ENCODE results near the gene GRK6. TPM values are rescaled to one million over a fixed set of nuclear protein-coding genes. Genes with fewer than 3 reads are reported as not detected.

The GRK6 gene
- total RNA-seq, 1 donor = 24.2 TPM

GRCh38 chr5:177468329-177468684 lies 41.8 kb downstream of the GRK6 start:
- no peak overlapping the region for H3K4me3 ChIP-seq (ENCODE audit: low read depth, low read length)
- no peak for TF ChIP-seq CTCF (IDR thresholded peaks at IDR 0.05; ENCODE audit: insufficient read depth, low read depth, low read length)
- DNase-seq (ENCODE audit: low read depth) = no peak

GRCh38 chr5:177468685-177469628 lies 42.5 kb downstream of the GRK6 start:
- no peak overlapping the region for H3K4me3 ChIP-seq (ENCODE audit: low read depth, low read length)
- no peak for TF ChIP-seq CTCF (IDR thresholded peaks at IDR 0.05; ENCODE audit: insufficient read depth, low read depth, low read length)
- no peak for DNase-seq (ENCODE audit: low read depth)

DNA sequence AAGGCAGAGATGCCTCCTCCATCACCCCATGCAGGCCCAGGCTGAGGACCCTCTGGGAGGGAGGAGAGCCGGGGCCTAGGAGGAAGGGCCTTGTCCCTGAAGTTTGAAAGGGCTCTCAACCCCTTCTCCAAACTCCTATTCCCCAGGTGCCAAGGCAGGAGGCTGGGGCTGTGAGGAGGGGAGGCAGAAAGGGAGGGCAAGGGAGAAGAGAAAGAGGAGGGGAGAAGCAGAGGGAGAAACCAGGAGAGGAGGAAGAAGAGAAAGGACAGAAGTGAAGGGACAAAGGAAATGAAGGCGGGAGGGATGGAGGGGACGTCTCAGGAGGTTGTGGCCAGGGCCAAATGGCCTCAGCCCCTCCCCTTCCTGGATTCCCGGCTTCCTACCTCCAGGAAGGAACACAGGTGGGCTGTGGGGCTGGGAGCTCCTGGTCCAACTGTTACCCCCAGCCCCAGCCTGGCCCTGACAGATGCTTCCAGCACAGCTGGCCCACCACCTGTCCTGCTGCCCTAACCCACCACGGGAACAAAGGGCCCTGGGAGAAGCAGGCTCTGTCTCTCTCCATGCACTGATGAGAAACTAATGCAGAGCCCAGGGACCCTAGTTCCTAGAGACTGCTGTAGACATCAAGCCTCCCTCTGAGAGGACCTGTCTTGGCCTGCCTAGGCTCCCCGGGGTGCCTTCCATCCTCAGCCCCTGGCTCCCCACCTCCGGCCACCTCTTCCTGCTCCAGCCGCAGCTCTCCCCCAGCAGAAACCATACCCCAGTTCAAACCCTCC lies 43.5 kb downstream of the GRK6 start:
- DNase-seq (ENCODE audit: low read depth) = no peak
- TF ChIP-seq CTCF (IDR thresholded peaks at IDR 0.05; ENCODE audit: insufficient read depth, low read depth, low read length) = no peak
- H3K4me3 ChIP-seq (ENCODE audit: low read depth, low read length) = no peak overlapping the region

DNA sequence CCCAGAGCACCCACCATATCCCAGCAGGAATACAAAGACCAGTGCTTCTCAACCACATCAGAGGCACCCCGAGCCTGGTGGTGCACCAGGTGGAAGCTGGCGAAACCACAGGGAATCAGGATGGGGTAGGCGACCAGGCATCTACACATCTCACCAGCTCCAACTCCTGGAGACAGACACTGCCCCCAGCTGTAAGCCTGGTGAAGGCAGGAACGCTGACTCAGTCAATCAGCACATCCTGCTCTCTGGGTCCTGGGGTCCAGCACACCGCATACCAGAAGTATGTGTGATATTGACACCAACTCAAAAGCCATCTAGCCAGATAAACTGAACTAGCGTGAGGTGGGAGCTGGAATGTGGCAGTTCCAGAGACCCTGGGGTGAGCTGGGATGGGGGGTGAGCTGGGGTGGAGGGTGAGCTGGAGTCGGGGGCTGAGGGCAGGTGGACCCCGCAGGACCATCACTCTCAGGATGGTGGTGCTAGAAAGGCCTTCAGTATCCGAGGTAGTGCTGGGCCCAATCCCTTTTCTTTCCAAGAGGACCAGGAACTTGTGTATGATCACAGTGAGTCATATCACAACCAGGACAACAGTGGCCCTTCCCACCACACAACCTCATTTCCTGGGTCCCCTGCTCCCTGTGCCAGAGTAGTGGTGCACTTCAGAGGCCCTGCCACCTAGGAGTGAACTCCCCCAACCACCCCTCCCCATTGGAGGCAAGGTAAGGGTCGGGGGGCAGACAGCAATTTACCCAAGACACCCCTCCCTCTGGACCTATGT lies 44.5 kb downstream of the GRK6 start:
- DNase-seq (ENCODE audit: low read depth) = peak; percentile 27
- TF ChIP-seq CTCF (IDR thresholded peaks at IDR 0.05; ENCODE audit: insufficient read depth, low read depth, low read length) = no peak
- H3K4me3 ChIP-seq (ENCODE audit: low read depth, low read length) = no peak overlapping the region

DNA sequence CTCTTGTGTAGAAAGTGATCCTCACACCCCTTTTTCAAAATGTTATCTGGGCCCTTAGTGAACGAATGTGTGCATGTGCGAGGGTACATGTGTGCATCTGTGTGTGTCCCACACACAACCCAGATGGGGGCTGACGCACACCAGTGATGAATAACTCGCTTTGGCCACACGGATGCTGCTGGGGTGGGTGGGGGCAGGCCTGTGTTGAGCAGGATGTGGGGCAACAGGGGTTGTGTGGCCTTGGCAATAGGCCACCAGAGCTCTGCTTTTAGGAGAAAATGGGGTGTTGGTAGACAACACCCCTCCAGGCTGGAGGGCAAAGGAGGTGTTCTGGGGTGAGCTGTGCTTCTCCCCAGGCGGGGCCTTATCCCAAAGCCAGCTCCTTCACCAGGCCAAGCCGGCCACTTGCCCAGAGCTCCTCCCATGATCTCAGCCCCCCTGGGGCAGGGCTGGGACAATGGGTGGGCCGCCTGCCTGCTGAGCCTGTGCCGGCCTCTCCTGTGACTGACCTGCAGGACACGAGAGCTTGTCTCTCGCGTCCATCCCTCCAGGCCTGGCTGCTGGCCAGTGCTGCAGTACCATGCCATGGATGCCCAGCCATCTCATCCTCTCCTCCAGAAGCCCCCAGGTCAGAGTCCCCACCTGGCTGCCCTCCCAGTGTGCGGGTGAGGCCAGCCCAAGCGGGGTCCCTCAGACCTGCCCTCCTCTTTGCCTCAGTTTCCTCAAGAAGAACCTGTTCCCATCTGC lies 45.3 kb downstream of the GRK6 start:
- peak overlapping the region; percentile 87 for H3K4me3 ChIP-seq (ENCODE audit: low read depth, low read length)
- no peak for TF ChIP-seq CTCF (IDR thresholded peaks at IDR 0.05; ENCODE audit: insufficient read depth, low read depth, low read length)
- DNase-seq (ENCODE audit: low read depth) = peak; percentile 38

Measured in fibroblast of villous mesenchyme (primary cell).